ENCODE results near the gene TXNDC2. TPM values are rescaled to one million over a fixed set of nuclear protein-coding genes. Genes with fewer than 3 reads are reported as not detected.
"Not testable (repeated sequence)": the region's sequence is repeated elsewhere in the genome, so short reads cannot be mapped to it uniquely, and the experiment has no call there.

Gene TXNDC2
- total RNA-seq, 1 donor from 2014 or later = not detected

- no peaks in the 10 kb centered on the region for H3K9me3 Mint-ChIP-seq (ENCODE audit: unreplicated experiment)
- H3K36me3 Mint-ChIP-seq (ENCODE audit: unreplicated experiment) = no peaks in the 10 kb centered on the region
- peaks cover 3% of the 10 kb centered on the region for H3K4me1 Mint-ChIP-seq (ENCODE audit: low read depth, unreplicated experiment)
- H3K27ac Mint-ChIP-seq (ENCODE audit: unreplicated experiment) = no peak overlapping the region
- H3K4me3 Mint-ChIP-seq (ENCODE audit: unreplicated experiment) = no peak overlapping the region
- TF ChIP-seq CTCF (IDR thresholded peaks at IDR 0.05; ENCODE audit: partially characterized antibody, unreplicated experiment) = no peak
- no peak for DNase-seq
- H3K27me3 Mint-ChIP-seq (ENCODE audit: unreplicated experiment) = peaks cover 2% of the 10 kb centered on the region
Observed at GRCh38 chr18:9854801-9855676, 30.7 kb upstream of the TXNDC2 start.

- no peak overlapping the region for H3K27ac Mint-ChIP-seq (ENCODE audit: unreplicated experiment)
Observed at GRCh38 chr18:9855681-9856080, 30.1 kb upstream of the TXNDC2 start.

GRCh38 chr18:9856092-9856491, 29.7 kb upstream of the TXNDC2 start:
- DNase-seq = no peak
- H3K4me1 Mint-ChIP-seq (ENCODE audit: low read depth, unreplicated experiment) = no peaks in the 10 kb centered on the region
- H3K27ac Mint-ChIP-seq (ENCODE audit: unreplicated experiment) = no peak overlapping the region
- H3K4me3 Mint-ChIP-seq (ENCODE audit: unreplicated experiment) = no peak overlapping the region
- no peaks in the 10 kb centered on the region for H3K36me3 Mint-ChIP-seq (ENCODE audit: unreplicated experiment)
- H3K9me3 Mint-ChIP-seq (ENCODE audit: unreplicated experiment) = no peaks in the 10 kb centered on the region
- no peak for TF ChIP-seq CTCF (IDR thresholded peaks at IDR 0.05; ENCODE audit: partially characterized antibody, unreplicated experiment)
- peaks cover 2% of the 10 kb centered on the region for H3K27me3 Mint-ChIP-seq (ENCODE audit: unreplicated experiment)

More at GRCh38 chr18:9855681-9856080, 30.1 kb upstream of the TXNDC2 start:
- DNase-seq = no peak
- Mint-ChIP-seq H3K27me3 (ENCODE audit: unreplicated experiment) (peaks cover 2% of the 10 kb centered on the region), H3K4me3 (ENCODE audit: unreplicated experiment) (no peak overlapping the region), H3K4me1 (ENCODE audit: low read depth, unreplicated experiment) (no peaks in the 10 kb centered on the region), H3K9me3 (ENCODE audit: unreplicated experiment) (no peaks in the 10 kb centered on the region), H3K36me3 (ENCODE audit: unreplicated experiment) (no peaks in the 10 kb centered on the region)
- TF ChIP-seq CTCF (IDR thresholded peaks at IDR 0.05; ENCODE audit: partially characterized antibody, unreplicated experiment) = no peak

GRCh38 chr18:9857479-9857998, 28.2 kb upstream of the TXNDC2 start:
- H3K9me3 Mint-ChIP-seq (ENCODE audit: unreplicated experiment); H3K27me3 Mint-ChIP-seq (ENCODE audit: unreplicated experiment); DNase-seq; H3K4me3 Mint-ChIP-seq (ENCODE audit: unreplicated experiment); H3K27ac Mint-ChIP-seq (ENCODE audit: unreplicated experiment); H3K36me3 Mint-ChIP-seq (ENCODE audit: unreplicated experiment); H3K4me1 Mint-ChIP-seq (ENCODE audit: low read depth, unreplicated experiment): not testable (repeated sequence)

GRCh38 chr18:9858642-9859041, 27.1 kb upstream of the TXNDC2 start:
- no peak for TF ChIP-seq CTCF (IDR thresholded peaks at IDR 0.05; ENCODE audit: partially characterized antibody, unreplicated experiment)
- Mint-ChIP-seq H3K4me3 (ENCODE audit: unreplicated experiment) (no peak overlapping the region), H3K27me3 (ENCODE audit: unreplicated experiment) (peaks cover 2% of the 10 kb centered on the region)

More at GRCh38 chr18:9858642-9859041, 27.1 kb upstream of the TXNDC2 start:
- H3K4me1 Mint-ChIP-seq (ENCODE audit: low read depth, unreplicated experiment) = peaks cover 9% of the 10 kb centered on the region
- no peaks in the 10 kb centered on the region for H3K9me3 Mint-ChIP-seq (ENCODE audit: unreplicated experiment)
- no peak overlapping the region for H3K27ac Mint-ChIP-seq (ENCODE audit: unreplicated experiment)
- no peak for DNase-seq
- H3K36me3 Mint-ChIP-seq (ENCODE audit: unreplicated experiment) = no peaks in the 10 kb centered on the region

Data from glutamatergic neuron (in vitro differentiated cells).